Activated CD4-positive, alpha-beta T cell treated with anti-CD3 and anti-CD28 coated beads, Interleukin-2, amount 10 ng/mL, durations not matched to agents 7 days and 5 days (primary cell): Measurements from ENCODE around the gene ADRA2B. TPM values are rescaled to one million over a fixed set of nuclear protein-coding genes. Genes with fewer than 3 reads are reported as not detected.
A peak's percentile ranks its signal among the peaks of the same experiment; 100 is the strongest.
"Not testable (repeated sequence)": the region's sequence is repeated elsewhere in the genome, so short reads cannot be mapped to it uniquely, and the experiment has no call there.

Experiments
- CTCF ChIA-PET: fragments of 350-600 bp; sonication (Branson Sonifier 250); formaldehyde crosslinking; loops from one replicate; lab custom pipeline; 2021; ENCODE audit warnings: antibody characterized with exemption; lab: Charles Lee
- POLR2A ChIA-PET: fragments of 350-600 bp; sonication (Branson Sonifier 250); formaldehyde crosslinking; loops from one replicate; lab custom pipeline; 2021; ENCODE audit warnings: antibody characterized with exemption; lab: Charles Lee
- DNase-seq: peaks from one replicate; pipeline ENCODE4 v3.0.0-alpha.2; 2020
- H3K27ac Mint-ChIP-seq: one replicate; pipeline ENCODE4 v1.8.0; 2021; ENCODE audit warnings: mild to moderate bottlenecking, moderate library complexity, mixed read lengths
- H3K27me3 Mint-ChIP-seq: one replicate; pipeline ENCODE4 v1.8.0; 2021; ENCODE audit warnings: mixed read lengths
- H3K36me3 Mint-ChIP-seq: one replicate; pipeline ENCODE4 v1.8.0; 2021; ENCODE audit warnings: low read depth, mixed read lengths
- H3K4me1 Mint-ChIP-seq: one replicate; pipeline ENCODE4 v1.8.0; 2021; ENCODE audit warnings: mixed read lengths
- H3K4me3 Mint-ChIP-seq: one replicate; pipeline ENCODE4 v1.8.0; 2021; ENCODE audit warnings: mild to moderate bottlenecking, moderate library complexity, mixed read lengths
- H3K9me3 Mint-ChIP-seq: one replicate; pipeline ENCODE4 v1.8.0; 2021; ENCODE audit warnings: mixed read lengths
- total RNA-seq, 2 experiments: library from RNA; stranded (reverse); gene quantifications; one replicate each; pipeline ENCODE4 v1.2.3, GENCODE V29; 2021

ADRA2B gene
- total RNA-seq, 2 experiments from 2014 or later, result 0.06 TPM; not detected in 1

GRCh38 chr2:96091711-96092572, 24.4 kb downstream of the ADRA2B start:
- H3K27me3 Mint-ChIP-seq, result peaks cover 16% of the 10 kb centered on the region

GRCh38 chr2:96091141-96091710, 25.1 kb downstream of the ADRA2B start:
- H3K4me3 Mint-ChIP-seq, result no peak overlapping the region
- H3K27ac Mint-ChIP-seq, result no peak overlapping the region
- H3K4me1 Mint-ChIP-seq, result no peaks in the 10 kb centered on the region
- peaks cover 16% of the 10 kb centered on the region for H3K27me3 Mint-ChIP-seq
- ChIA-PET CTCF (interaction anchor here (1.2 kb wide), 1 partner anchor 9 kb away, joined by 3 read pairs; no protein-coding TSS in a partner anchor), POLR2A (no interaction called here)
- peak; percentile 1 for DNase-seq
- no peaks in the 10 kb centered on the region for H3K36me3 Mint-ChIP-seq
- no peaks in the 10 kb centered on the region for H3K9me3 Mint-ChIP-seq

More at GRCh38 chr2:96091711-96092572, 24.4 kb downstream of the ADRA2B start:
- Mint-ChIP-seq H3K4me1 (no peaks in the 10 kb centered on the region), H3K4me3 (no peak overlapping the region), H3K36me3 (no peaks in the 10 kb centered on the region), H3K9me3 (no peaks in the 10 kb centered on the region), H3K27ac (no peak overlapping the region)
- CTCF ChIA-PET, result interaction anchor here (0.5 to 1.8 kb wide), 3 partner anchors 9 to 712 kb away, joined by 3 to 5 read pairs (median 4); no protein-coding TSS in a partner anchor
- DNase-seq, result peak; percentile 4
- POLR2A ChIA-PET, result no interaction called here

GRCh38 chr2:96090196-96090926, 26.0 kb downstream of the ADRA2B start:
- peaks cover 14% of the 10 kb centered on the region for H3K27me3 Mint-ChIP-seq
- POLR2A ChIA-PET, result no interaction called here
- H3K36me3 Mint-ChIP-seq, result no peaks in the 10 kb centered on the region
- no peak overlapping the region for H3K27ac Mint-ChIP-seq
- no peak overlapping the region for H3K4me3 Mint-ChIP-seq
- CTCF ChIA-PET, result interaction anchor here (1.2 to 1.4 kb wide), 2 partner anchors 8 to 84 kb away, joined by 3 read pairs; no protein-coding TSS in a partner anchor
- H3K4me1 Mint-ChIP-seq, result no peaks in the 10 kb centered on the region
- no peaks in the 10 kb centered on the region for H3K9me3 Mint-ChIP-seq
- peak; percentile 1 for DNase-seq

DNA sequence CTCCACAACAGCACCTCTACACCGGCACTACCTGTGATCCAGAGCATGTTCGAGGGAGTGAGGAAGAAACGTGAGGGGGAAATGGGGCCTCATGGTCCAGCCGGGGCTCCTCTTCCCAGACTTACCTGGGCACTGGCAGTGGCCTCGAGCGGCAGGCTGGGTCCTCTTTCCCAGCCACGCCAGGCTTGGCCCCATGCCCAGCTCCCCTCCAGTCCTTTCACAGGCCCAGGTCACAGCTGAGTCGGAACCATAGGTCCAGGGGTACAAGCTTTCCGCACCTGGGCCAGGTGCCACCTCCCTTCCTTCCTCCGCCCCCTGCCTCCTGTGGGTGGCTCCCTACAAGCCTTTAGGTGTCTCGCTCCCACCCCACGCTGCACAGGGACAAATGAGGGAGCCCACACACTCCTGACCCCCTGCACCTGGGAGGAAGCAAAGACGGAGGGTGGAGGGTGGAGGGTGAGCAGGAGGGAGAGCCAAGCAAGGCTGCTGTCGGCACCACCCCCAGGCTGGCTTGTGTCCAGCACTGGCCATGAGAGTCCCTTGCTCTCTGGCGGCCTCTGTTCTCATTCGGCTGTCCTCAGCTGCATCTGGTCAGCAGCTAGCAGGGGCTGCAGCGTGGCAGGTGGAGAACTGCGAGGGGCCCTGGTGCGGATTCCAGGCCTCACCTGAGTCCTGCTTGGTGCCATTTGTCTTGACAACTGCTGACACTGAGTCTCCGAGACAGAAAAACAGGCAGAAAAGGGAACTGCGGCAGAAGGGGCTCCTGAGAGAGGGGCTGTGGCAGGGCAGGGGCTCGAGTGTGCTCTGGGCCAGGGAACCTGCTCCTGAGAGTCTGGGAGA, 26.8 kb downstream of the ADRA2B start:
- Mint-ChIP-seq H3K9me3 (no peaks in the 10 kb centered on the region), H3K27ac (no peak overlapping the region), H3K27me3 (peaks cover 12% of the 10 kb centered on the region), H3K36me3 (no peaks in the 10 kb centered on the region), H3K4me1 (no peaks in the 10 kb centered on the region), H3K4me3 (no peak overlapping the region)
- POLR2A ChIA-PET, result no interaction called here
- peak; percentile 4 for DNase-seq
- CTCF ChIA-PET, result interaction anchor here (1.2 to 1.5 kb wide), 3 partner anchors 9 to 85 kb away, joined by 3 to 4 read pairs (median 3); no protein-coding TSS in a partner anchor

GRCh38 chr2:96088340-96089335, 27.7 kb downstream of the ADRA2B start:
- Mint-ChIP-seq H3K4me1 (no peaks in the 10 kb centered on the region), H3K27me3 (peaks cover 3% of the 10 kb centered on the region), H3K4me3 (no peak overlapping the region), H3K9me3 (no peaks in the 10 kb centered on the region), H3K36me3 (no peaks in the 10 kb centered on the region), H3K27ac (no peak overlapping the region)
- CTCF ChIA-PET, result interaction anchor here (1.2 to 1.5 kb wide), 3 partner anchors 10 to 86 kb away, joined by 3 to 4 read pairs (median 3); no protein-coding TSS in a partner anchor
- peak; percentile 3 for DNase-seq
- POLR2A ChIA-PET, result no interaction called here

DNA sequence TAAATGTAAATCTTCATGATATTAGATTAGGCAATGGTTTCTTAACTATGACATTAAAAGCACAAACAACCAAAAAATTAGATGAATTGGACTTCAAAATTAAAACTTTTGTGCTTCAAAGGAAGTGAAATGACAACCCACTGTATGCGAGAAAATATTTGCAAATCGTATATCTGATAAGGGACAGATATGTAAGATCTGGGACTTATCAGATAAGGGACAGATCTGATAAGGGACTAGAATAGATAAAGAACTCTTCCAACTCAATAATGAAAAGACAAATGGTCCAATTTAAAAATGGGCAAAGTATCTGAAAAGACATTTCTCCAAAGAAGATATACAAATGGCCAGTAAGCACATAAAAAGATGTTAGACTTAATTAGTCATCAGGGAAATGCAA, 29.2 kb downstream of the ADRA2B start:
- H3K9me3 Mint-ChIP-seq, result no peaks in the 10 kb centered on the region
- H3K36me3 Mint-ChIP-seq, result no peaks in the 10 kb centered on the region
- H3K27me3 Mint-ChIP-seq, result peaks cover 2% of the 10 kb centered on the region
- H3K4me1 Mint-ChIP-seq, result no peaks in the 10 kb centered on the region
- ChIA-PET CTCF (interaction anchor here (1.6 kb wide), 1 partner anchor 11 kb away, joined by 4 read pairs; no protein-coding TSS in a partner anchor), POLR2A (no interaction called here)
- no peak for DNase-seq
- H3K27ac Mint-ChIP-seq, result no peak overlapping the region
- no peak overlapping the region for H3K4me3 Mint-ChIP-seq

DNA sequence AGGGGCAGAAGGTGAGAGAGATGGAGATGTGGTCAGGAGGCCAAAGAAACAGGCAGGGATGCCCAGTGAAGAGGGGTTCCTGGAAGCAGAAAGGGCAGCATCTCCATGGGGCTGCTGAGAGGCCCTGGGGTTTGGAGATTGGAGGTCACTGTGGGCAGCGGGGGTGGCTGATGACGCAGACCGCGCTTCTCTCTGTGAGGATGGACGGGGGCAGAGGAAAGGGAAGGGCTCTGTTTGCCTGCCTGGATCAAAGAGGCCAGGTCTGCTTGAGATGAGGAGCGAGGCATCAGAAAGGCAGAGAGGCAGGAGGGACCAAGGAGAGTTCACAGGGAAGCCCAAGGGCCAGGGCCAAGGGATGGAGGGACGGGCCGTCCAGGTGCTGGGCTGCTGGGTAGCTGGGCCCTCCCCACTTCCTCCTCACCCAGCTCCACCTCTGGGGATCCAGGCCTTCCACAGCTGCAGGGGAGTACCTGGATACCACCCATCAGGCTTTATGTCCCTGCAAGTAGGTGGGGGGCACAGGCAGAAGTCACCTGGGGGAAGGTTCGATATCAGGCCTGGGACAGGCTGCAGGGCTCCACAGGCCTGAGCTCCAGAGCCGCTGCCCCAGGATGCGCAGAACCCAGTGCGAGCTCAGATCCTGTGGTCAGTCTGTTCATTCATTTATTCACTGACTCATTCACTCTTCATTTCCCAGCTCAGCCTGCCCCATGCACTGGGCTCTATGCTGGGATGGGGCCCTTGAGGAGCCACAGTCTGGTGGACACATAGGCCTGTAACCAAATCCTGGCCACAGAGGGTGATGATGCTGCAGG, 30.6 kb downstream of the ADRA2B start:
- H3K27ac Mint-ChIP-seq, result no peak overlapping the region

GRCh38 chr2:96084858-96085518, 31.4 kb downstream of the ADRA2B start:
- POLR2A ChIA-PET, H3K4me3 Mint-ChIP-seq, CTCF ChIA-PET, H3K27me3 Mint-ChIP-seq, H3K4me1 Mint-ChIP-seq, H3K9me3 Mint-ChIP-seq, H3K36me3 Mint-ChIP-seq, H3K27ac Mint-ChIP-seq: not testable (repeated sequence)
- peak; percentile 3 for DNase-seq

More for the DNA sequence above, 30.6 kb downstream of the ADRA2B start:
- H3K4me3 Mint-ChIP-seq, result no peak overlapping the region
- POLR2A ChIA-PET, result no interaction called here
- H3K4me1 Mint-ChIP-seq, result no peaks in the 10 kb centered on the region
- peaks cover 3% of the 10 kb centered on the region for H3K27me3 Mint-ChIP-seq
- H3K36me3 Mint-ChIP-seq, result no peaks in the 10 kb centered on the region
- DNase-seq, result peak; percentile 4
- CTCF ChIA-PET, result interaction anchor here (1.6 kb wide), 1 partner anchor 13 kb away, joined by 4 read pairs; no protein-coding TSS in a partner anchor
- no peaks in the 10 kb centered on the region for H3K9me3 Mint-ChIP-seq

- Mint-ChIP-seq H3K36me3 (no peaks in the 10 kb centered on the region), H3K9me3 (no peaks in the 10 kb centered on the region), H3K27ac (no peak overlapping the region), H3K4me3 (no peak overlapping the region), H3K4me1 (no peaks in the 10 kb centered on the region), H3K27me3 (peaks cover 13% of the 10 kb centered on the region)
- CTCF ChIA-PET, result no interaction called here
- DNase-seq, result no peak
- POLR2A ChIA-PET, result no interaction called here
These were observed 32.1 kb downstream of the ADRA2B start for GRCh38 chr2:96083989-96084857.
